Endodermal cell (in vitro differentiated cells): Measurements from ENCODE around the gene CNTNAP5. TPM values are rescaled to one million over a fixed set of nuclear protein-coding genes. Genes with fewer than 3 reads are reported as not detected.

Source experiments
- DNase-seq: peaks from one replicate; pipeline ENCODE4 v3.0.0-alpha.2; 2017
- H3K27ac ChIP-seq: 2 replicates; pipeline ENCODE4 v1.5.1; 2013; ENCODE audit warnings: mild to moderate bottlenecking, low read depth, low read length, moderate library complexity
- H3K27me3 ChIP-seq: 2 replicates; pipeline ENCODE4 v1.6.1; 2013; ENCODE audit warnings: mild to moderate bottlenecking, low read length, moderate library complexity; ENCODE audit not compliant: insufficient read depth, control insufficient read depth, poor library complexity, severe bottlenecking
- H3K36me3 ChIP-seq: 2 replicates; pipeline ENCODE4 v1.7.0; 2013; ENCODE audit warnings: mild to moderate bottlenecking, low read length, moderate library complexity; ENCODE audit not compliant: control insufficient read depth, insufficient read depth
- H3K4me1 ChIP-seq: one replicate; pipeline ENCODE4 v1.7.0; 2013; ENCODE audit warnings: low read length; ENCODE audit not compliant: control insufficient read depth, insufficient read depth
- H3K4me3 ChIP-seq: 2 replicates; pipeline ENCODE4 v1.5.1; 2013; ENCODE audit warnings: mild to moderate bottlenecking, low read length, moderate library complexity
- H3K9ac ChIP-seq: 2 replicates; pipeline ENCODE4 v1.6.1; 2013; ENCODE audit warnings: mild to moderate bottlenecking, low read length, moderate library complexity; ENCODE audit not compliant: poor library complexity, severe bottlenecking; ENCODE audit errors: extremely low read depth
- H3K9me3 ChIP-seq: 2 replicates; pipeline ENCODE4 v1.6.1; 2013; ENCODE audit warnings: mild to moderate bottlenecking, low read length, moderate library complexity; ENCODE audit not compliant: control insufficient read depth
- H3K27ac Mint-ChIP-seq: 2 replicates; pipeline ENCODE4 v1.8.0; 2020; ENCODE audit warnings: mixed read lengths
- H3K27me3 Mint-ChIP-seq: 2 replicates; pipeline ENCODE4 v1.8.0; 2021; ENCODE audit warnings: mild to moderate bottlenecking, mixed read lengths; ENCODE audit not compliant: insufficient read depth
- H3K36me3 Mint-ChIP-seq: 2 replicates; pipeline ENCODE4 v1.8.0; 2020; ENCODE audit warnings: low read depth, mixed read lengths
- H3K4me1 Mint-ChIP-seq: 2 replicates; pipeline ENCODE4 v1.8.0; 2020; ENCODE audit warnings: mixed read lengths
- H3K4me3 Mint-ChIP-seq: 2 replicates; pipeline ENCODE4 v1.8.0; 2020; ENCODE audit warnings: mild to moderate bottlenecking, moderate library complexity, mixed read lengths
- H3K9me3 Mint-ChIP-seq: 2 replicates; pipeline ENCODE4 v1.8.0; 2020; ENCODE audit warnings: mild to moderate bottlenecking, mixed read lengths
- CTCF ChIP-seq: fragments of 200-600 bp; sonication (generic); conservative IDR thresholded peaks from 2 replicates; pipeline ENCODE4 v1.5.0; 2021; ENCODE audit warnings: antibody characterized with exemption, mild to moderate bottlenecking
- WGBS, 2 experiments: methylation state at CpG; one replicate each; pipeline versions ENCODE4 v1.1.5 to v1.1.7; 2013; ENCODE audit warnings: missing lambda C conversion rate in 2 of 2, mixed read lengths in 1 of 2; ENCODE audit not compliant: insufficient coverage in 1 of 2, insufficient read length in 1 of 2; 5-methylcytosine and 5-hydroxymethylcytosine counted together
- total RNA-seq, 2 donors: library from RNA; stranded (reverse); fragmentation: NEBNext Ultra II Directional in 1 of 2; extraction: Animal tissue kit (Norgen Biotek cat#: 25700) in 1 of 2; gene quantifications; 2 replicates in 1 of 2; 3 replicates in 1 of 2; pipeline ENCODE4 v1.2.1, GENCODE V29; 2021

CNTNAP5 gene
- total RNA-seq, 2 donors from 2014 or later: 0.70 to 4.4 TPM

GRCh38 chr2:124670187-124670586, 645.1 kb downstream of the CNTNAP5 start:
- Mint-ChIP-seq H3K36me3 (no peaks in the 10 kb centered on the region), H3K27me3 (no peaks in the 10 kb centered on the region), H3K4me3 (no peak overlapping the region), H3K4me1 (no peaks in the 10 kb centered on the region), H3K9me3 (no peaks in the 10 kb centered on the region), H3K27ac (no peak overlapping the region)
- Histone ChIP-seq H3K4me3 (no peak overlapping the region), H3K27ac (no peak overlapping the region), H3K36me3 (no peaks in the 10 kb centered on the region), H3K9ac (no peak overlapping the region), H3K9me3 (no peaks in the 10 kb centered on the region), H3K4me1 (no peaks in the 10 kb centered on the region), H3K27me3 (no peaks in the 10 kb centered on the region)
- TF ChIP-seq CTCF: no peak
- DNase-seq: no peak

GRCh38 chr2:124678043-124678442, 653.0 kb downstream of the CNTNAP5 start:
- Mint-ChIP-seq H3K9me3 (peaks cover 11% of the 10 kb centered on the region), H3K27me3 (no peaks in the 10 kb centered on the region), H3K4me3 (no peak overlapping the region), H3K36me3 (no peaks in the 10 kb centered on the region), H3K27ac (no peak overlapping the region), H3K4me1 (no peaks in the 10 kb centered on the region)
- 91% methylated on average over 2 of the region's 2 CpGs; no CpG with 5 or more reads in 1 of the 2 experiments for WGBS, 2 experiments
- Histone ChIP-seq H3K9me3 (no peaks in the 10 kb centered on the region), H3K36me3 (no peaks in the 10 kb centered on the region), H3K4me1 (no peaks in the 10 kb centered on the region), H3K4me3 (no peak overlapping the region), H3K9ac (no peak overlapping the region), H3K27ac (no peak overlapping the region), H3K27me3 (no peaks in the 10 kb centered on the region)
- no peak for DNase-seq
- no peak for TF ChIP-seq CTCF

GRCh38 chr2:124683536-124684428, 658.7 kb downstream of the CNTNAP5 start:
- Histone ChIP-seq H3K4me3 (no peak overlapping the region), H3K9ac (no peak overlapping the region), H3K9me3 (no peaks in the 10 kb centered on the region), H3K4me1 (no peaks in the 10 kb centered on the region), H3K27ac (no peak overlapping the region), H3K27me3 (no peaks in the 10 kb centered on the region), H3K36me3 (no peaks in the 10 kb centered on the region)
- Mint-ChIP-seq H3K36me3 (no peaks in the 10 kb centered on the region), H3K4me3 (no peak overlapping the region), H3K9me3 (no peaks in the 10 kb centered on the region), H3K4me1 (peaks cover 3% of the 10 kb centered on the region), H3K27me3 (no peaks in the 10 kb centered on the region), H3K27ac (no peak overlapping the region)
- DNase-seq: no peak
- no peak for TF ChIP-seq CTCF
- WGBS, 2 experiments: 90 to 91% methylated on average over 2 to 6 of the region's 6 CpGs
